H1 (cell line): Measurements from ENCODE around the gene NHS. TPM values are rescaled to one million over a fixed set of nuclear protein-coding genes. Genes with fewer than 3 reads are reported as not detected.

ENCODE experiments used
- CTCF ChIA-PET: fragments of 300-600 bp; sonication (Branson Sonifier 250); formaldehyde crosslinking; loops from one replicate; lab custom pipeline; 2021; ENCODE audit not compliant: partially characterized antibody; lab: Charles Lee
- POLR2A ChIA-PET: fragments of 300-600 bp; sonication (Branson Sonifier 250); formaldehyde crosslinking; loops from one replicate; lab custom pipeline; 2021; ENCODE audit warnings: inconsistent platforms; ENCODE audit not compliant: partially characterized antibody; lab: Charles Lee
- DNase-seq, 2 experiments: peaks; one replicate each; pipeline versions ENCODE4 v3.0.0 to v3.0.0-alpha.2; 2010 to 2022; ENCODE audit warnings: low spot score in 2 of 2, low read depth in 1 of 2, mixed read lengths in 1 of 2
- FAIRE-seq: peaks from 2 replicates; lab custom pipeline; 2011; peaks lifted over from hg19 to GRCh38; lab: Jason Lieb, UNC
- H2AFZ ChIP-seq: 2 replicates; pipeline ENCODE4 v1.8.1; 2012; ENCODE audit warnings: low read length, inconsistent platforms
- H2AK5ac ChIP-seq: 2 replicates; pipeline ENCODE4 v1.6.1; 2013; ENCODE audit warnings: low read depth, low read length
- H2BK120ac ChIP-seq: replicated peaks from 2 replicates; pipeline ENCODE3; 2013; ENCODE audit warnings: low read depth, low read length, inconsistent platforms
- H2BK12ac ChIP-seq: 2 replicates; pipeline ENCODE4 v1.6.1; 2013; ENCODE audit warnings: low read depth, low read length
- H2BK15ac ChIP-seq: 2 replicates; pipeline ENCODE4 v1.6.1; 2013; ENCODE audit warnings: low read length
- H2BK20ac ChIP-seq: 2 replicates; pipeline ENCODE4 v1.6.1; 2013; ENCODE audit warnings: low read length
- H2BK5ac ChIP-seq: 2 replicates; pipeline ENCODE4 v1.6.1; 2013; ENCODE audit warnings: low read depth, low read length
- H3K14ac ChIP-seq: 2 replicates; pipeline ENCODE4 v1.6.1; 2013; ENCODE audit warnings: inconsistent platforms; ENCODE audit not compliant: insufficient read length
- H3K18ac ChIP-seq: 2 replicates; pipeline ENCODE4 v1.6.1; 2013; ENCODE audit warnings: low read length; ENCODE audit errors: extremely low read depth
- H3K23ac ChIP-seq: 2 replicates; pipeline ENCODE4 v1.6.1; 2013; ENCODE audit warnings: inconsistent platforms; ENCODE audit not compliant: insufficient read length
- H3K23me2 ChIP-seq: 2 replicates; pipeline ENCODE4 v1.6.1; 2013; ENCODE audit warnings: low read depth, low read length
- H3K27ac ChIP-seq: 2 replicates; pipeline ENCODE4 v1.6.1; 2011; ENCODE audit warnings: low read depth, low read length, inconsistent platforms
- H3K27me3 ChIP-seq, 4 experiments: replicated peaks in 1 of 4; 1 replicate in 1 of 4; 2 replicates in 3 of 4; pipeline versions ENCODE4 v1.6.1 to v1.8.1; 2011 to 2013; ENCODE audit warnings: low read length in 3 of 4, mild to moderate bottlenecking in 3 of 4, inconsistent platforms in 2 of 4, mixed read lengths in 2 of 4, moderate library complexity in 1 of 4; ENCODE audit not compliant: control insufficient read depth in 3 of 4, insufficient read depth in 3 of 4; ENCODE audit errors: extremely low read depth in 1 of 4
- H3K36me3 ChIP-seq, 4 experiments: 2 replicates each; pipeline versions ENCODE4 v1.6.1 to v1.8.1; 2011 to 2013; ENCODE audit warnings: mild to moderate bottlenecking in 4 of 4, low read length in 3 of 4, moderate library complexity in 2 of 4, control low read depth in 1 of 4, inconsistent platforms in 1 of 4; ENCODE audit not compliant: insufficient read depth in 4 of 4, control insufficient read depth in 2 of 4
- H3K4ac ChIP-seq: replicated peaks from 2 replicates; pipeline ENCODE3; 2013; ENCODE audit warnings: low read length, low read depth, mixed read lengths, inconsistent platforms; ENCODE audit not compliant: insufficient read length
- H3K4me1 ChIP-seq, 4 experiments: replicated peaks in 1 of 4; 1 replicate in 1 of 4; 2 replicates in 3 of 4; pipeline versions ENCODE4 v1.6.1 to v1.8.1; 2011 to 2013; ENCODE audit warnings: low read length in 3 of 4, inconsistent platforms in 2 of 4, mixed read lengths in 1 of 4; ENCODE audit not compliant: insufficient read depth in 4 of 4, control insufficient read depth in 3 of 4
- H3K4me2 ChIP-seq, 2 experiments: 2 replicates each; pipeline versions ENCODE4 v1.6.1 to v1.8.1; 2011 to 2013; ENCODE audit warnings: low read depth in 2 of 2, low read length in 2 of 2, control low read depth in 1 of 2, inconsistent platforms in 1 of 2, mild to moderate bottlenecking in 1 of 2; ENCODE audit not compliant: insufficient read depth in 1 of 2
- H3K4me3 ChIP-seq, 4 experiments: fragments of 200-600, 300-600 bp in 1 of 4; sonication (generic), shearing (Covaris generic), sonication (Bioruptor Twin) in 1 of 4; 2 replicates each; pipeline versions ENCODE4 v1.5.1 to v1.8.1; 2011 to 2016; ENCODE audit warnings: low read length in 4 of 4, low read depth in 3 of 4, control low read depth in 2 of 4, inconsistent platforms in 2 of 4, mild to moderate bottlenecking in 2 of 4, mixed read lengths in 1 of 4, moderate library complexity in 1 of 4; ENCODE audit not compliant: insufficient read depth in 2 of 4; ENCODE audit errors: extremely low read depth in 1 of 4
- H3K56ac ChIP-seq: replicated peaks from 2 replicates; pipeline ENCODE3; 2013; ENCODE audit warnings: low read depth, mild to moderate bottlenecking, mixed read lengths, low read length, inconsistent platforms; ENCODE audit not compliant: insufficient read length
- H3K79me1 ChIP-seq: 2 replicates; pipeline ENCODE4 v1.6.1; 2013; ENCODE audit warnings: low read depth, low read length, control low read depth
- H3K79me2 ChIP-seq, 2 experiments: 2 replicates each; pipeline versions ENCODE4 v1.6.1 to v1.8.1; 2012 to 2013; ENCODE audit warnings: low read length in 2 of 2, mild to moderate bottlenecking in 2 of 2, inconsistent platforms in 1 of 2; ENCODE audit not compliant: insufficient read depth in 2 of 2, control insufficient read depth in 1 of 2
- H3K9ac ChIP-seq, 4 experiments: replicated peaks in 1 of 4; 1 replicate in 1 of 4; 2 replicates in 3 of 4; pipeline versions ENCODE4 v1.6.1 to v1.8.1; 2011 to 2013; ENCODE audit warnings: low read depth in 3 of 4, low read length in 3 of 4, control low read depth in 2 of 4, mild to moderate bottlenecking in 2 of 4, moderate library complexity in 2 of 4, inconsistent platforms in 1 of 4; ENCODE audit errors: extremely low read depth in 1 of 4
- H3K9me3 ChIP-seq, 2 experiments: 2 replicates each; pipeline versions ENCODE4 v1.6.1 to v1.8.1; 2012 to 2013; ENCODE audit warnings: mild to moderate bottlenecking in 2 of 2, moderate library complexity in 2 of 2, control low read depth in 1 of 2, inconsistent platforms in 1 of 2, low read depth in 1 of 2, low read length in 1 of 2, mixed read lengths in 1 of 2; ENCODE audit not compliant: insufficient read depth in 2 of 2
- H4K20me1 ChIP-seq, 2 experiments: replicated peaks in 1 of 2; 2 replicates each; pipeline versions ENCODE3 to v1.8.1; 2011 to 2013; ENCODE audit warnings: inconsistent platforms in 2 of 2, low read length in 2 of 2, mild to moderate bottlenecking in 1 of 2; ENCODE audit not compliant: insufficient read depth in 2 of 2, control insufficient read depth in 1 of 2
- H4K5ac ChIP-seq: 2 replicates; pipeline ENCODE4 v1.6.1; 2013; ENCODE audit warnings: low read length, low read depth, mixed read lengths, inconsistent platforms; ENCODE audit not compliant: insufficient read length
- H4K8ac ChIP-seq: 2 replicates; pipeline ENCODE4 v1.8.0; 2013; ENCODE audit warnings: mild to moderate bottlenecking, moderate library complexity, low read length, inconsistent platforms; ENCODE audit not compliant: insufficient read depth; ENCODE audit errors: extremely low read depth
- H4K91ac ChIP-seq: replicated peaks from 2 replicates; pipeline ENCODE3; 2013; ENCODE audit warnings: low read length, mixed read lengths, inconsistent platforms; ENCODE audit not compliant: insufficient read length
- ATF3 ChIP-seq: IDR thresholded peaks from 2 replicates; pipeline ENCODE4 v1.6.1; 2011; ENCODE audit warnings: low read depth, mild to moderate bottlenecking, low read length; ENCODE audit not compliant: insufficient read depth
- BACH1 ChIP-seq: IDR thresholded peaks from 2 replicates; pipeline ENCODE4 v1.6.1; 2012; ENCODE audit warnings: low read length, improper control_type of control experiment
- E2F6 ChIP-seq: IDR thresholded peaks from 2 replicates; pipeline ENCODE4 v1.6.1; 2012; ENCODE audit warnings: inconsistent platforms
- EGR1 ChIP-seq: IDR thresholded peaks from 2 replicates; pipeline ENCODE4 v1.6.1; 2011; ENCODE audit warnings: low read depth, low read length, borderline replicate concordance
- EP300 ChIP-seq, 2 experiments: IDR thresholded peaks; 1 replicate in 1 of 2; 2 replicates in 1 of 2; pipeline ENCODE4 v1.6.1; 2011 to 2012; ENCODE audit warnings: low read depth in 2 of 2, low read length in 2 of 2, mild to moderate bottlenecking in 2 of 2, borderline replicate concordance in 1 of 2, inconsistent platforms in 1 of 2, moderate library complexity in 1 of 2
- GTF2F1 ChIP-seq: IDR thresholded peaks from 2 replicates; pipeline ENCODE4 v1.6.1; 2012; ENCODE audit warnings: low read depth, low read length, improper control_type of control experiment, borderline replicate concordance
- KDM1A ChIP-seq: fragments of 200-600, 300-600 bp; sonication (generic); IDR thresholded peaks from 2 replicates; pipeline ENCODE4 v1.7.1; 2016; ENCODE audit warnings: mild to moderate bottlenecking, low read length, borderline replicate concordance
- MAFK ChIP-seq: IDR thresholded peaks from 2 replicates; pipeline ENCODE4 v1.6.1; 2012; ENCODE audit warnings: low read depth, mild to moderate bottlenecking, improper control_type of control experiment, low read length
- RNF2 ChIP-seq: fragments of 200-900, 300-1000 bp; sonication (generic); IDR thresholded peaks from 2 replicates; pipeline ENCODE4 v1.7.1; 2016; ENCODE audit warnings: borderline replicate concordance, low read depth, mild to moderate bottlenecking, antibody characterized with exemption, low read length; ENCODE audit not compliant: poor library complexity, severe bottlenecking; ENCODE audit errors: missing control alignments
- SP1 ChIP-seq: IDR thresholded peaks from 2 replicates; pipeline ENCODE4 v1.6.1; 2011; ENCODE audit warnings: low read depth, low read length
- SP4 ChIP-seq: IDR thresholded peaks from 2 replicates; pipeline ENCODE4 v1.6.1; 2012; ENCODE audit warnings: low read length, inconsistent platforms
- TBP ChIP-seq: IDR thresholded peaks from 2 replicates; pipeline ENCODE4 v1.6.1; 2011; ENCODE audit warnings: low read depth, low read length, improper control_type of control experiment
- WGBS, 2 experiments: shearing (Covaris generic) in 1 of 2; methylation state at CpG; one replicate each; pipeline versions ENCODE4 v1.1.6 to v1.1.7; 2013 to 2015; ENCODE audit warnings: low lambda C conversion rate in 2 of 2, mixed read lengths in 2 of 2, inconsistent platforms in 1 of 2, low coverage in 1 of 2, missing lambda C conversion rate in 1 of 2; ENCODE audit not compliant: insufficient replicate concordance in 2 of 2, insufficient coverage in 1 of 2, insufficient read length in 1 of 2; ENCODE audit errors: extremely low coverage in 1 of 2, missing lambda C conversion rate in 1 of 2; 5-methylcytosine and 5-hydroxymethylcytosine counted together
- polyA plus RNA-seq, 7 experiments: library from polyadenylated mRNA; depleted of rRNA in 3 of 7; stranded (reverse) in 5 of 7; unstranded in 2 of 7; fragments of >200 nt in 5 of 7; fragments of 200-250 nt in 2 of 7; gene quantifications; 1 replicate in 5 of 7; 2 replicates in 1 of 7; 4 replicates in 1 of 7; pipeline versions ENCODE4 v1.2.1 to v1.2.3, GENCODE V29; 2011 to 2013; ENCODE audit warnings: missing spikeins in 2 of 7, mixed read lengths in 2 of 7
- total RNA-seq: library from RNA; stranded (reverse); fragmentation: NEBNext Ultra II Directional; extraction: Animal tissue kit (Norgen Biotek cat#: 25700); gene quantifications from 2 replicates; pipeline ENCODE4 v1.2.1, GENCODE V29; 2021

The NHS gene
- total and polyA plus RNA-seq, 2 of the 8 experiments (the other 6 are each of a cell fraction or from before 2014, with no cell fraction given), result 2.2 to 6.7 TPM

GRCh38 chrX:17635231-17635630 lies 260.2 kb downstream of the NHS start:
- H4K20me1 ChIP-seq, result no peaks in the 10 kb centered on the region
- H2BK12ac ChIP-seq, result no peak overlapping the region
- H3K79me2 ChIP-seq, result no peaks in the 10 kb centered on the region
- no peak overlapping the region for H2AK5ac ChIP-seq
- H3K9ac ChIP-seq, result no peak overlapping the region
- peak overlapping the region; percentile 83 for H4K91ac ChIP-seq
- no peak overlapping the region for H3K18ac ChIP-seq
- H3K27me3 ChIP-seq, result no peaks in the 10 kb centered on the region
- H3K23me2 ChIP-seq, result no peaks in the 10 kb centered on the region
- POLR2A ChIA-PET, result interaction anchor here (1.0 kb wide), 1 partner anchor 32 kb away, joined by 3 read pairs; no protein-coding TSS in a partner anchor
- no peaks in the 10 kb centered on the region for H3K36me3 ChIP-seq
- no peak overlapping the region for H4K8ac ChIP-seq
- 10% methylated on average over 5 of the region's 5 CpGs; no CpG with 5 or more reads in 1 of the 2 experiments for WGBS, 2 experiments
- CTCF ChIA-PET, result interaction anchor here (0.7 kb wide), 1 partner anchor 12 kb away, joined by 3 read pairs; no protein-coding TSS in a partner anchor
- H4K5ac ChIP-seq, result no peak overlapping the region
- peaks cover 0 to 12% (median 5%) of the 10 kb centered on the region in 4 experiments; a peak in 4 of 7 replicates for H3K4me1 ChIP-seq
- no peak overlapping the region for H3K56ac ChIP-seq
- FAIRE-seq, result peak; percentile 88
- no peaks in the 10 kb centered on the region for H3K9me3 ChIP-seq
- peak overlapping the region; percentile 50 to 65 for H3K4me2 ChIP-seq
- 0 out of 2 replicates have a peak overlapping the region, but pooled peaks have one; percentile 15 for H3K27ac ChIP-seq
- no peak overlapping the region for H2BK120ac ChIP-seq
- no peak overlapping the region for H2BK20ac ChIP-seq
- no peak overlapping the region for H3K4ac ChIP-seq
- peak overlapping the region in 3 of 4 experiments; percentile 3 to 38 (median 9); a peak in 4 of 8 replicates for H3K4me3 ChIP-seq
- H2AFZ ChIP-seq, result no peak overlapping the region
- H2BK15ac ChIP-seq, result no peak overlapping the region
- H3K79me1 ChIP-seq, result no peaks in the 10 kb centered on the region
- no peak overlapping the region for H3K23ac ChIP-seq
- peak; percentile 66 to 85 for DNase-seq
- H2BK5ac ChIP-seq, result peak overlapping the region; percentile 73; the same call in 1 of the 2 replicates
- H3K14ac ChIP-seq, result no peak overlapping the region
- no peak for TF ChIP-seq MAFK
- no peak for TF ChIP-seq EGR1
- no peak for TF ChIP-seq BACH1
- TF ChIP-seq E2F6, result peak; percentile 43; the same call in 1 of the 2 replicates
- TF ChIP-seq EP300 (IDR thresholded peaks at IDR 0.05; ENCODE audit: borderline replicate concordance in 1 of 2, low read depth in 2 of 2, low read length in 2 of 2), result peak in 1 of 2 experiments; percentile 95; a peak in 1 of 3 replicates
- TF ChIP-seq TBP, result no peak
- TF ChIP-seq RNF2, result no peak
- TF ChIP-seq ATF3, result no peak
- TF ChIP-seq GTF2F1, result no peak
- TF ChIP-seq SP4, result no peak
- TF ChIP-seq SP1, result 0 out of 2 replicates have a peak, but pooled peaks have one; percentile 27
- TF ChIP-seq KDM1A, result no peak
